Occipital lobe (tissue), 2 donors: ENCODE results near the gene BSG. TPM values are rescaled to one million over a fixed set of nuclear protein-coding genes. Genes with fewer than 3 reads are reported as not detected.
A peak's percentile ranks its signal among the peaks of the same experiment; 100 is the strongest.
"Not testable (repeated sequence)": the region's sequence is repeated elsewhere in the genome, so short reads cannot be mapped to it uniquely, and the experiment has no call there.

Experiments
- DNase-seq: peaks from one replicate; lab custom pipeline; 2025; lab: John Stamatoyannopoulos, UW
- total RNA-seq: library from RNA; depleted of rRNA; stranded (reverse); fragments of >200 nt; gene quantifications from one replicate; pipeline ENCODE4 v1.2.3, GENCODE V29; 2014

BSG gene
- total RNA-seq, 1 donor from 2014 or later: 77.4 TPM

DNA sequence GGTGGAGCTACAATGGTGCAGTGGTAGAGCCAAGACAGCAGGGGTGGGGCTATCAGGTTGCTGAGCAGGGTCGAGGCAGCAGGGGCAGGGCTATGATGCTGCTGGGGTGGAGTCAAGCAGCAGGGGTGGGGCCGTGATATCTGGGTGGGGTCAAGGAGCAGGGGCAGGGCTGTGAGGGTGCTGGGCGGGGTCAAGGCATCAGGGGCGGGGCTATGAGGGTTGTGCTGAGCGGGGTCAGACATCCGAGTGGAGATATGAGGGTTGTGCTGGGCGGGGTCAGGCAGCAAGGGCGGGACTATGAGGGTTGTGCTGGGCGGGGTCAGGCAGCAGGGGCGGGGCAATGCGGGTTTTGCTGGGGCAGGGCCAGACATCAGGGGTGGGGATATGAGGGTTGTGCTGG lies 32.0 kb downstream of the BSG start:
- no peak for DNase-seq

DNA sequence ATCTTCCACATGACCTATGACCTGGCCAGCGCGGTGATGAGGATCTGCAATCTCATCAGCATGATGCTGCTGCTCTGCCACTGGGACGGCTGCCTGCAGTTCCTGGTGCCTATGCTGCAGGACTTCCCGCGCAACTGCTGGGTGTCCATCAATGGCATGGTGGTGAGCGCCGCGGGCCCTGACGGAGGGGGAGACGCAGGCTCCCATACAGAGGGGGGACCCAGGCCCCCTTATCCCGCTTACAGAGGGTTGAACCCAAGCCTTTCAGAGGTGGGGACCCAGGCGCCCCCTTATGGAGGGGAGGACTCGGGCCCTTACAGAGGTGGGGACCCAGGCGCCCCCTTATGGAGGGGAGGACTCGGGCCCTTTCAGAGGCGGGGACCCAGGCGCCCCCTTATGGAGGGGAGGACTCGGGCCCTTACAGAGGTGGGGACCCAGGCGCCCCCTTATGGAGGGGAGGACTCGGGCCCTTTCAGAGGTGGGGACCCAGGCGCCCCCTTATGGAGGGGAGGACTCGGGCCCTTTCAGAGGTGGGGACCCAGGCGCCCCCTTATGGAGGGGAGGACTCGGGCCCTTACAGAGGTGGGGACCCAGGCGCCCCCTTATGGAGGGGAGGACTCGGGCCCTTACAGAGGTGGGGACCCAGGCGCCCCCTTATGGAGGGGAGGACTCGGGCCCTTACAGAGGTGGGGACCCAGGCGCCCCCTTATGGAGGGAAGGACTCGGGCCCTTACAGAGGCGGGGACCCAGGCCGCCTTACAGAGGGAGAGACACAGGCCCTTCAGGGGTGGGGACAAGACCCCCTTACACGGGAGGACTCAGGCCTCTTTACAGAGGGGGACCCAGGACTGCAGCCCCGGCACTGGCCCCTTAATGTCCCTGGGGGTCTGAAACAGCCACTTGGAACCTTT lies 32.9 kb downstream of the BSG start:
- not testable (repeated sequence) for DNase-seq

DNA sequence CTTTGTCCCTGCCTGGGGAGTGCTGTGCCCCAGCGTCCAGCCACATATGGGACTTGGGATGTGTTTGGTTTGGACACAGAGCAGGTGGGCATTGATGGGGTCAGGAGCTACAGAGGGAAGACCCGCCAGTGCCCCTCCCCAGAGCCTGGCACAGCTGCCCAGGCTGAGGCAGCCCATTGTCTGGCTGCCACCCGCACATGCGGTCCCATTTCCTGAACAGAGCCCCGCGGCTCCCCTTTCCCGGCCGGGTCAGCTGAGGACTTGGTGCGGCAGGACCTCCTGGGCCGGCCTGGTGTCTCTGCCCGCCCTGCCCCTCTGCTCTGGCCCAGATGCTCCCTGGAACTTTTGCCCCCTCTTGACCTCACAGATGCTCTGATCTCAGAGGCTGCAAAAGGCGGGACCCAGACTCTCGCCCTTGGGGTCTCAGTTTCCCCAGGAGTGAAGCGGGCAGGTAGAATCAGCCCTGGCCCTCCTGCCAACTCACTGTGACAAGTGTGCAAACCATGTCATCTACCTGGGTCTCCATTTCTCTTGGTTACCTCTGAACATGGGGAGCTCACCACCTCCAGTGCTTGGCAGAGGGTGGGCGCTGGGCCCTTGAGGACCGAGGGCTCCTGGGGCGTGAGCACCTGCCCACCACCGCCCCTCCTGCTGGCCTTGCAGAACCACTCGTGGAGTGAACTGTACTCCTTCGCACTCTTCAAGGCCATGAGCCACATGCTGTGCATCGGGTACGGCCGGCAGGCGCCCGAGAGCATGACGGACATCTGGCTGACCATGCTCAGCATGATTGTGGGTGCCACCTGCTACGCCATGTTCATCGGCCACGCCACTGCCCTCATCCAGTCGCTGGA lies 35.1 kb downstream of the BSG start:
- no peak for DNase-seq

DNA sequence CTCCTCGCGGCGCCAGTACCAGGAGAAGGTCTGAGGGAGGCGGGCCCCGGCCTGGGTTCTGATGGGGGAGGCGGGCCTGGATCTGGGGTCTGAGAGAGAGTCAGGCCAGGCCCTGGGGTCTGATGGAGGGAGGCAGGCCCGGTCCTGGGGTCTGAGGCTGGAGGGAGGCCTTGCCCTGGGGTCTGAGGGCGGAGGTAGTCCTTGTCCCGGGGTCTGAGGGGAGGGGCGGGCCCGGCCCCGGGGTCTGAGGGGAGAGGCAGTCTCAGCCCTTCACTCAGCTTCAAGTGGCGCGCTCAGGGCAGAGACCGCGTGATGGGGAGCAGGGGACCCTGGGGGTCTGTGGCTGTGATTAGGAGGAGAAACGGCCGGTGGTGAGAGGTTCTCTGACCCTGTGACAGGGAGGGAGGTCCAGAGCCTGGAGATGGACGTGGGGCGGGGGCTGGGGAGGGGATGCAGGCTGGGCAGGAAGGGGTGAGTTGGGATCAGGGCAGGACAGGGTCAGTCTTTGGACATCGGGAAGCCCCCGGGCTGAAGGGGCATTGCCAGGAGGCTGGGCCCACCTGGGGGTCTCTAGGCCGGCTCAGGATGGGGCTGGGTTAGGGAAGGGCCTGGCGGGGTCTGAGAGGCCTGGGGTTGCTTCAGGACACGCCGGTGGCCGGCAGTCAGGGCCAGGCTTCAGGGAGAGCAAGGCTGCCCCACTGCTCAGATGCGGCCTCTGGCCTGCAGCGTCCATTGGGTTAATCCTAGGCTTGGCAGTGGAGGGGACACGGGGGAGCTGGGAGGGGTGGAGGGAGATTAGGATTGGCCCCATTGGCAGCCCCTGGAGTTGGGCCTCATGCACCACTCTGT lies 36.0 kb downstream of the BSG start:
- DNase-seq: no peak

DNA sequence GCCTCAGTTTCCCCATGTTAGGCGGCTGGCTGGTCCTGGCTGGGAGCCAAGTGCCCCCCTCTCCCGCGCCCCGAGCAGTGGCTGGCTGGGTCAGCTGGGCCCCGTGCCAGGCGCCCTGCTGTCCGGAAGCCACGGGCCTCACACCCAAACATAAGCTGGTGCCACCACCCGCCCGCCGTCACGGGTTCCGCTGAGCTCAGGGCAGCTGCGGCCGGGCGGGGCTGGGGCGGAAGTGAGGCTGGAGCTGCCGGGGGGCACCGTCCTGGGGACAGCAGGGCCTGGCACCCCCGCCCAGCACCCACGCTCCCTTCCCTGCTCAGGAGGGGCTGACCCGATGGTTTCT lies 36.6 kb downstream of the BSG start:
- DNase-seq: peak; percentile 51

DNA sequence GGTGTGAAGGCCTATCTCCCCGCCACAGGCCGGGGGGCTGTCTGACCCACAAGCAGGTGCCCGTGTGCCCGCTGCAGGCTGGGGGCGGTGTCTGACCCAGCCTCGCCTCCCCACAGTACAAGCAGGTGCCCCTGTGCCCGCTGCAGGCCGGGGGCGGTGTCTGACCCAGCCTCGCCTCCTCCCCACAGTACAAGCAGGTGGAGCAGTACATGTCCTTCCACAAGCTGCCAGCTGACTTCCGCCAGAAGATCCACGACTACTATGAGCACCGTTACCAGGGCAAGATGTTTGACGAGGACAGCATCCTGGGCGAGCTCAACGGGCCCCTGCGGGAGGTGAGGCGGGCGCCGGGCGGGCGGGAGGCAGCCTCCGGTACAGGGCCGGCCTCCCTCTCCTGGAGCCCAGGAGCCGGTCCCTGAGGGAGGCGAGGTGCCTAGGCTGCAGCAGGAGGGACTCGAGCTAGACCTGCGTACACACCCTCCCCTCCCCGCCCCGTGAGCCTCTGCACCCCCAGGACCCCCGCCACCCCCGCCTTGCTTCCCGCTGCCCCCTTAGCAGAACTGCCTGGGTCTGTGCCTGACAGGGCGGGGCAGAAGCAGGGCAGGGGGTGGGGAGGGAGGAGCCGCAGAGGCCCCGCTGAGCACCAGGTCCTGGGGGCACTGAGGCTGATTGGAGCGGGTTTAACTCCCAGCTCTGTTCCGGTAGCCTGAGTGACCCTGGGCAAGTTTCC lies 37.8 kb downstream of the BSG start:
- DNase-seq: no peak

DNA sequence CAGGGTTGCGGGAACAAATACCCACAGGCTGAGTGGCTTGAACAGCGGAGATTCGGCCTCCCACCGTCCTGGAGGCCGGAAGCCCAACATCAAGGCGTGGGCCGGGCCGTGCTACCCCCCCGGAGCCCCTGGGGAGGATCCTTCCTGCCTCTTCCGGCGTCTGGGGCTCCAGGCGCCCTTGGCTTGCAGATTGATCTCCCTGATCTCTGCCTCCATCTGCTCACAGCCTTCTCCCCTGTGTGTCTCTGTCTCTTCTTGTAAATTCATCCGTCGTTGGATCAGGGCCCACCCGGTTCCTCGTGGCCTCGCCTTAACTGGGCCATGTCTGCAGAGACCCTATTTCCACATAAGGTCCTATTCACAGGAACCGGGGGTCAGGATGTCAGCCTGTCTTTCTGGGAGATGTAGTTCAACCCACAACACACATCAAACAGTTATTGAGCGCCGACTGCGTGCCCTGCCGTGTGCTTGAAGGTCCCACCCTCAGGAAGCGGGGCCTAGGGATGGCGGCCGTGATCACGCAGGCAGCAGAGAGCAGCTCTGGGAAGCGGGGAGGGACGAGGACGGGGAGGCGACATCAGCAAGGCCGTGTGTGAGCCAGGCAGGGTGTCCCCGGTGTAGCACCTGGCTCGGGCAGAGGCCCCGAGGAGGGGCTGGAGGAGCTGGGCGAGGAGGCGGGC lies 38.5 kb downstream of the BSG start:
- no peak for DNase-seq

DNA sequence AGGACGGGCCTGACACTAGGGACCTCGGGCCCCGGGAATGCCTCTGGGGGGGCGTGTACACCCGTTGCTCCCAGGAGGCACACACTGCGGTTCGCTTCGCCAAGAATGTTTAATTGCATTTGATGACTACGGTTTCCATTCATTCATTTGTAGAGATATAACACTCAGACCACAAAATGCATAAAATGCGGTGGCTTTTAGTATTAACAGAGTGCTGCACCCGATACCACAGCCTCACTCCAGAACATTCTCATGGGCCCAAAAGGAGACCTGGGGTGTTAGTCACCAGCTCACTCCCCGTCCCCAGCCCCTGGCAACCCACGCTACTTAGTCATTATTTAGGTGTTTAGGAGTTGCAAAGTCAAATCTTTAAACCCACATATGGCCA lies 39.1 kb downstream of the BSG start:
- no peak for DNase-seq

DNA sequence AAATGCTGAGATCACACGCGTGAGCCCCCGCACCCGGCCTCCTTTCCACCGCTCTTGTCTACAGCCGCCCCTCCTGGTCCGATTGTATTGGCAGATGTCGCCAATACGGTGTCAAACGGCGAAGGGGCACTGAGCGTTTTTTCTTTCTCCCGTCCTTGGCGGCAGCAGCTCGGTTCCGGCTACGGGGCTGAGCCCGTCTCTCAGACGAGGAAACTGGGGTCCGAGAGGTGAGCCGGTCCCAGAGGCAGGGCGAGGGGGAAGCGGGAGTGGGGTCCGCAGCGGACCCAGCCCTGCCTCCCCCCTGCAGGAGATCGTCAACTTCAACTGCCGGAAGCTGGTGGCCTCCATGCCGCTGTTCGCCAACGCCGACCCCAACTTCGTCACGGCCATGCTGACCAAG lies 40.5 kb downstream of the BSG start:
- no peak for DNase-seq

DNA sequence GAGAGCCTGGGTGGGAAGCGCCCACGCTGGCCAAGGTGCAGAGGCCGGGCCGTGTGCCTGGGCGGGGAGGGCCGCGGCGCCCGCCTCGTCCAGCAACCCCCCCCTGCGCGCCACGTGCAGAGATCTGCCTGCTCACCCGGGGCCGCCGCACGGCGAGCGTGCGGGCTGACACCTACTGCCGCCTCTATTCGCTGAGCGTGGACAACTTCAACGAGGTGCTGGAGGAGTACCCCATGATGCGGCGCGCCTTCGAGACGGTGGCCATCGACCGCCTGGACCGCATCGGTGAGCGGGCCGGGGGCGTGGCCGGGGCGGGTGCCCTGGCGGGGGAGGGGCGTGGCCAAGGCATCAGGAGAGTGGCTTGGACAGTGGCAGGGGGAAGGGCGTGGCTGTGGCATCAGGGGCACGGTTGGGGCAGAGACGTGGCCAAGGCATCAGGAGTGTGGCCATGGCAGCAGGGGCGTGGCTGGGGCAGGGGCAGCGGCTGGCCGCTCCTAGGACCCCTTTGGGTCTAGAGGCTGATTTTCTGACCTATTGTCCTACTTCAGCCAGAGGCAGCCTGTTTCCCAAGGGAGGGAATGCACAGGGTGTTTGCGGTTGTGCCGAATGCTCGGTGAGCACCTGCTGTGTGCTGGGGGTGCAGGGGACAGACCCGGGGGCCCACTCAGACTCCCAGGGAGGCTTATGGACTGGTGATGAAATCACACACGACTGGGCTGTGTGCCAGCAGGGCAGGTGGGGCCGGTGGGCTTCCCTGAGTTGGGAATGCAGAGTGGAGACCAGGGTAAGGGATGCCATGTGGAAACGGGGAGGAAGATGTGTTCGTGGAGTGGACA lies 41.6 kb downstream of the BSG start:
- DNase-seq: no peak

DNA sequence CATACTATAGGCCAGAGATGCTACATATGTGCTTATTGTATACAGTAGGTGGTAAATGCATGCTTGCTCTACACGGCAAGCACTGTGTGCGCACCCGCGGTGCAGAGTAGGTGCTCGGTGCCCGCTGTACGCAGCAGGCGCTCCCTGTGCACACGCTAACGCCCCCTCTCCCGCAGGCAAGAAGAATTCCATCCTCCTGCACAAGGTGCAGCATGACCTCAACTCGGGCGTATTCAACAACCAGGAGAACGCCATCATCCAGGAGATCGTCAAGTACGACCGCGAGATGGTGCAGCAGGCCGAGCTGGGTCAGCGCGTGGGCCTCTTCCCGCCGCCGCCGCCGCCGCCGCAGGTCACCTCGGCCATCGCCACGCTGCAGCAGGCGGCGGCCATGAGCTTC lies 43.2 kb downstream of the BSG start:
- no peak for DNase-seq

DNA sequence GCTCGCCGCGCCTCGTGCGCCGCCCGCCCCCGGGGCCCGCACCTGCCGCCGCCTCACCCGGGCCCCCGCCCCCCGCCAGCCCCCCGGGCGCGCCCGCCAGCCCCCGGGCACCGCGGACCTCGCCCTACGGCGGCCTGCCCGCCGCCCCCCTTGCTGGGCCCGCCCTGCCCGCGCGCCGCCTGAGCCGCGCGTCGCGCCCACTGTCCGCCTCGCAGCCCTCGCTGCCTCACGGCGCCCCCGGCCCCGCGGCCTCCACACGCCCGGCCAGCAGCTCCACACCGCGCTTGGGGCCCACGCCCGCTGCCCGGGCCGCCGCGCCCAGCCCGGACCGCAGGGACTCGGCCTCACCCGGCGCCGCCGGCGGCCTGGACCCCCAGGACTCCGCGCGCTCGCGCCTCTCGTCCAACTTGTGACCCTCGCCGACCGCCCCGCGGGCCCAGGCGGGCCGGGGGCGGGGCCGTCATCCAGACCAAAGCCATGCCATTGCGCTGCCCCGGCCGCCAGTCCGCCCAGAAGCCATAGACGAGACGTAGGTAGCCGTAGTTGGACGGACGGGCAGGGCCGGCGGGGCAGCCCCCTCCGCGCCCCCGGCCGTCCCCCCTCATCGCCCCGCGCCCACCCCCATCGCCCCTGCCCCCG lies 43.8 kb downstream of the BSG start:
- no peak for DNase-seq

DNA sequence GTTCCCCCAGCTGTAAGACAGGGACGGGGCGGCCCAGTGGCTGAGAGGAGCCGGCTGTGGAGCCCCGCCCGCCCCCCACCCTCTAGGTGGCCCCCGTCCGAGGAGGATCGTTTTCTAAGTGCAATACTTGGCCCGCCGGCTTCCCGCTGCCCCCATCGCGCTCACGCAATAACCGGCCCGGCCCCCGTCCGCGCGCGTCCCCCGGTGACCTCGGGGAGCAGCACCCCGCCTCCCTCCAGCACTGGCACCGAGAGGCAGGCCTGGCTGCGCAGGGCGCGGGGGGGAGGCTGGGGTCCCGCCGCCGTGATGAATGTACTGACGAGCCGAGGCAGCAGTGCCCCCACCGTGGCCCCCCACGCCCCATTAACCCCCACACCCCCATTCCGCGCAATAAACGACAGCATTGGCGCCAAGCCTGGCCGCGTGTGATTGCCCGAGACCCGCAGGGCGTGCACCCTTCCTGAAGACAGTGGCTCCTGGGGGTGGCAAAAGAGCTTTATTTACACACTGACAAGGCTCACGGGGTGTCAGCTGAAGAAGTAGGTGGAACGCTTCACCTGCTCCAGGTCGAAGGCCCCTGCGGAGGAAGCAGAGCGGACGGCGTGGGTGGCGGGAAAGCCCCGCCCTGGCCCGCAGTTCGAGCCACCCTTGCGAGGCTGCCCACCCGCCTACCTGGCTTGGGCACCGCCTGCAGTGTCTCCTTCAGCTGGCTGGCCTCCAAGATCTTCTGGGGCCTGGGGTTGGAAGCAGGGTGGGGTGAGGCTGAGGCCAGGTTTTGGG lies 44.5 kb downstream of the BSG start:
- no peak for DNase-seq

DNA sequence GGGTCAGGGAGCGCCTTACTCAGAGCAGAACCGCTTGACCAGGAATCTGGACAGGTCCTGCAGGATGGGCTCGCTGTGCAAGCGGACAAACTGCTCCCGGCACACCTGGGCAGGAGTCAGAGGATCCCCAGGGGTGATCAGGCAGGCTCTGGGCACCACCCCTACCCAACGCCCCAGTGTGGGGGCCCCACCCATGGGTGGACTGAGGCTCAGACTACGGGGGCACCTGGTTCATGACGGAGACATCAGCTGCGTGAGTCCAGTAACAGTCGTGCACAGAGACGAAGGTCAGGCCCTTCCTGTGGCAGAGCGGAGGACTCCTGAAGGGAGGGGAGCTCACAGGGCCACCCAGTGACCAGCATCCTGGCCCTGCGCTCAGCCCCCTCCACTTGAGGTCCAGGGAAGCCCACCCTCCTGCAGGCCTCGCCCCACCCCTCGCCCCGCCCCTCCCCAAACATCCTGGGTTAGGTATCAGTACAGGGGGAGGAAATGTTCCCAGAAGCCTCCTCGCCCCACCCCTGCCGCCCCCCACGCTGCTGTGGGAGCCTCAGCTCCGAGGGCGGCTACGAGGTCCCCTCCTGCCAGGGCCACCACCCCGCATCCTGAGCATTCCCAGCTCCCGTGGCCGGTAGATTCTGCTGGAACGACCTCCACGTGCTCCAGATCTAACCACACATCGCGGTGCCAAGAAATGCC lies 45.3 kb downstream of the BSG start:
- no peak for DNase-seq

DNA sequence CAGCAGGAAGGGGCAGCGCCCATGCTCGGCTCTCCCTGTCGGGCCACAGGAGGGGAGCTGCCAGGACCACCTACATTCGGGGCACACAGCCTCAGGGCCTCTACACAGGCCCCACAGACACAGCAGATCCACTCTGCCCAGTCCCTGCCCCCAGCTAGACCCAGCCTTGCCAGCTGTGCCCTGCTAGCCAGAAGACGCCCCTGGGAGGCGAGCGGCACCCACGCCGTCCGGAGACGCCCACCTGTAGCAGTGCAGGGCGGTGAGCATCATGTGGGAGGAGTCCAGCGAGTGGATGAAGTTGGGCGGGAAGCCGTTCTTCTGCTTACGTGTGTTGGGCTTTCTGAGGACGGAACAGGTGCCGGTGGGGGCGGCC lies 45.8 kb downstream of the BSG start:
- no peak for DNase-seq

DNA sequence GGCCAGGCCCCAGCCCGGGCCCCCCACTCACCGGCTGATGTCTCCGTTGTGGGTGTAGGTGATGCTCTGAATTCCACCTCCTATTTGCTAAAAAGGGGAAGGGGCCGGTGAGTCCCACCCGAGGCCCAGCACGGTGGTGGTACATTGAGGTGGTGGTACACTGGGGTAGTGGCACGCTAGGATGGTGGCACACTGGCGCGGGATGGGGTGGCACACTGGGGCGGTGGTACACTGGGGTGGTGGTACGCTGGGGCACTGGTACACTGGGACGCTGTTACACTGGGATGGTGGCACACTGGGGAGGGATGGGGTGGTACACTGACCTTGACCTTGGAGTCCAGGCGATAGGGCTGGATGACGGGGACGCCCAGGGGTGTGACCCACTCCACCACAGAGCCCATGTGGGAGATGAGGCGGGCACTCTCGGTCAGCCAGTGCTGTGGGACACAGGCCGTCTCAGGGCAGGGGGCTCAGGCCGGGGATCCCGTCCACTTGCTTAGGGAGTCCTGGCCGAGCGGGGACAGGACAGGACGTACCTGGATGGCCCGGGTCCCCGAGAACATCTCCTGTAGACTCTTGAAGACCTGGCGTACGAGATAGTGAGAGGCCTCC lies 46.4 kb downstream of the BSG start:
- DNase-seq: no peak

DNA sequence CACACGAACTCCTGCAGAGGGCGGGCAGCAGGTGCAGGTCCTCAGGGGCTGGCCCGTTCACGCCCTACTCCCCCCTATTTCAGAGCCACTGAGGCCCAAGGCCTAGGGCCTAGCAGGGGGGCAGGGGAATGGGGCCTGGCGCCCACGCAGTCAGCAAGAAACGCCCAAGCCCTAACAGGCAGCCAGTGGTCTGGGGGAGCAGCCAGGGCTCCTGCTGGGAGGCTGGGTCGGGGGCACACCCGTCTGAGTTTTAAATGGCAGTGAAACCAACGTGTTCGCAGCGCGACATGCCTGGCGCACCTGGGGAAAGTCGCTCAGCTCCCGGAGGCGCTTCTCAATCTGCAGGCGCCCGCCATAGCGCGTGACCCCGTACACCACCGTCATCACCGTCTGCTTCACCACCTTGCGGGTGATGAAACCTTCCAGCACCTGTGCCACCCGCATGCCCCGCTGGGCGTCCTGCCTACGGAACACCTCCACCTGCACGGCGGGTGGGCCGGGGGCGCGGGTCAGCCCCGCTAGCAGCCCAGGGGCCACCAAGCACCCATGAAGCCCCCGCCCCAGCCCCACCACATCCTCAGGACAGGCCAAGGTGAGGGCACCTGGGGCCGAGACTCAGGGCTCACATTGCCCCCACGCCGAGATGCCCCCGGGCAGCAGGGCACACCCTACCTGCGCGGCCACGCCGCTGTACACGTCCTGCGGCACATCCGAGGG lies 47.0 kb downstream of the BSG start:
- no peak for DNase-seq
